ENCODE data around the gene LRRC7. TPM values are rescaled to one million over a fixed set of nuclear protein-coding genes. Genes with fewer than 3 reads are reported as not detected.

LRRC7 gene
- polyA plus RNA-seq, 1 experiment: 0.22 TPM

GRCh38 chr1:69940231-69940630 lies 372.5 kb downstream of the LRRC7 start:
- DNase-seq (ENCODE audit: low read depth): no peak
- no peak for TF ChIP-seq CTCF (IDR thresholded peaks at IDR 0.05; ENCODE audit: insufficient read depth, low read depth, low read length)
- H3K4me3 ChIP-seq (ENCODE audit: low read depth, low read length): no peak overlapping the region
- no peaks in the 10 kb centered on the region for H3K27me3 ChIP-seq (ENCODE audit: control insufficient read depth, insufficient read depth, low read length)
- H3K36me3 ChIP-seq (ENCODE audit: control insufficient read depth, insufficient read depth, low read length): no peaks in the 10 kb centered on the region
- POLR2A ChIA-PET: no interaction called here
- CTCF ChIA-PET: no interaction called here

DNA sequence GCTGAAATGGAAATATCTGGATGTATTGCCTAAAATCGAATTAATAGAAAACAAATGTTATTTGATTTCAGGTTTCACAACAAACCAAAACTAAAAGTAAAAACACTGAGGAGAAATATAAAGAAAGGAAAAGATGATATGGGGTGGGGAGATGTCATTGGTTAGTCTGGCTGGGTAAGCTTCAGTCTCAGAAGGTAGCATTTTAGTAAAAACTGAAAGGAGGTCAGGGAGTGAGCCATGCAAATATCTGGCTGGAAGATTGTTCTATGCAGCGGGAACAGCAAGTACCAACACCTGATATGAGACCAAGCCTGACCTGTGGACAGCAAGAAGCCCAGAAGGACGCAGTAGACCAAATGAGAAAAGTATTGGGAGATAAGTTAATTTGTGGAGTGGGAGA lies 373.1 kb downstream of the LRRC7 start:
- Histone ChIP-seq H3K4me3 (ENCODE audit: low read depth, low read length) (no peak overlapping the region), H3K36me3 (ENCODE audit: control insufficient read depth, insufficient read depth, low read length) (no peaks in the 10 kb centered on the region), H3K27me3 (ENCODE audit: control insufficient read depth, insufficient read depth, low read length) (no peaks in the 10 kb centered on the region)
- DNase-seq (ENCODE audit: low read depth): no peak
- TF ChIP-seq CTCF (IDR thresholded peaks at IDR 0.05; ENCODE audit: insufficient read depth, low read depth, low read length): no peak
- ChIA-PET POLR2A (no interaction called here), CTCF (no interaction called here)

- no peaks in the 10 kb centered on the region for H3K36me3 ChIP-seq (ENCODE audit: control insufficient read depth, insufficient read depth, low read length)
- DNase-seq (ENCODE audit: low read depth): no peak
- TF ChIP-seq CTCF (IDR thresholded peaks at IDR 0.05; ENCODE audit: insufficient read depth, low read depth, low read length): no peak
- H3K4me3 ChIP-seq (ENCODE audit: low read depth, low read length): no peak overlapping the region
- no peaks in the 10 kb centered on the region for H3K27me3 ChIP-seq (ENCODE audit: control insufficient read depth, insufficient read depth, low read length)
- ChIA-PET CTCF (no interaction called here), POLR2A (no interaction called here)
Measured at GRCh38 chr1:69943030-69943429, 375.3 kb downstream of the LRRC7 start.

GRCh38 chr1:69946935-69947334 lies 379.2 kb downstream of the LRRC7 start:
- TF ChIP-seq CTCF (IDR thresholded peaks at IDR 0.05; ENCODE audit: insufficient read depth, low read depth, low read length): no peak
- CTCF ChIA-PET: no interaction called here
- POLR2A ChIA-PET: no interaction called here
- Histone ChIP-seq H3K36me3 (ENCODE audit: control insufficient read depth, insufficient read depth, low read length) (no peaks in the 10 kb centered on the region), H3K27me3 (ENCODE audit: control insufficient read depth, insufficient read depth, low read length) (no peaks in the 10 kb centered on the region), H3K4me3 (ENCODE audit: low read depth, low read length) (no peak overlapping the region)
- no peak for DNase-seq (ENCODE audit: low read depth)

DNA sequence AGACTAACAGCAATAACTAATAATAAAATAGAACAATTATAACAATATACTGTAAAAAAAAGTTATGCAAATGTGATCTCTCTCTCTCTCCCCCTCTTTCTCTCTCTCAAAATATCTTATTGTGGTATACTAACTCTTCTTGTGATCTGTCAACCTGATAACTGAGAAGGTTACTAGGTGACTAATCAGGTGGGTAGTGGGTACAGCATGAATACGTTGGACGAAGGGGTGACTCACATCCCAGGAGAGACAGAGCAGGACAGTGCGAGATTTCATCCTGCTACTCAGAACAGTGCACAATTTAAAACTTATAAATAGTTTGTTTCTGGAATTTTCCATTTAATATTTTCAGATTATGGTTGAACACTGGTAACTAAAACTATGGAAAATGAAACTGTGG lies 380.1 kb downstream of the LRRC7 start:
- no peaks in the 10 kb centered on the region for H3K27me3 ChIP-seq (ENCODE audit: control insufficient read depth, insufficient read depth, low read length)
- DNase-seq (ENCODE audit: low read depth): no peak
- ChIA-PET POLR2A (no interaction called here), CTCF (no interaction called here)
- TF ChIP-seq CTCF (IDR thresholded peaks at IDR 0.05; ENCODE audit: insufficient read depth, low read depth, low read length): no peak
- H3K4me3 ChIP-seq (ENCODE audit: low read depth, low read length): no peak overlapping the region
- no peaks in the 10 kb centered on the region for H3K36me3 ChIP-seq (ENCODE audit: control insufficient read depth, insufficient read depth, low read length)
